Measurements from ENCODE around the gene GJD3.

GRCh38 chr17:40347319-40348135 lies 17.0 kb downstream of the GJD3 start:
- TF ChIP-seq CTCF (IDR thresholded peaks at IDR 0.05; ENCODE audit: low read length) (no peak), EZH2 (optimal IDR thresholded peaks at IDR 0.05; ENCODE audit: low read depth, low read length) (no peak)

Data from MM.1S (cell line).